Astrocyte (in vitro differentiated cells and primary cell): ENCODE measurements around the gene PIMREG.

Experiments used
- EZH2 ChIP-seq: IDR thresholded peaks from 2 replicates; pipeline ENCODE4 v1.6.1; 2012; ENCODE audit warnings: mild to moderate bottlenecking, low read length, inconsistent platforms; ENCODE audit not compliant: insufficient read depth
- TF ChIP-seq, protein P1 (sequence below): IDR thresholded peaks from 2 replicates; pipeline ENCODE4 v1.5.1; 2011; ENCODE audit warnings: low read depth, mild to moderate bottlenecking, inconsistent platforms, low read length, moderate library complexity; ENCODE audit not compliant: insufficient read depth

DNA sequence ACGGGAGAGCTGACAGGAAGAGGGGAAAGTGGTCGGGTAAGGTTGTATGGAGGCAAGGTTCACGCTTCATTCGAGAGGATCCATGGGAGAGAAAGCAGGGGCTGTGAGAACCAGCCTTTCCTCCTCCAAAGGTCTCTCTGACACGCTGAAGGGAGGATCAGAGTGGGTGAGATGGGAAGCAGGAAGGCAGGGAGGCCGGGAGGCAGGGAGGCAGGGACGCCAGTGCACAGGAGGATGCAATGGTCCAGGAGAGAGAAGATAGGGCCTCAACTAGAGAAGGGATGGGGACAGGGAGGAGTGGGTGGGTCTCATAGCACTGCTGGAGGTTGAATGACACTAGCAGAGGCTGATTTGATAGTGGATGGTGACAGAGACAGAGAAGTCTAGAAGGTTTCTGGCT, 54.1 kb downstream of the PIMREG start:
- TF ChIP-seq, protein P1, sequence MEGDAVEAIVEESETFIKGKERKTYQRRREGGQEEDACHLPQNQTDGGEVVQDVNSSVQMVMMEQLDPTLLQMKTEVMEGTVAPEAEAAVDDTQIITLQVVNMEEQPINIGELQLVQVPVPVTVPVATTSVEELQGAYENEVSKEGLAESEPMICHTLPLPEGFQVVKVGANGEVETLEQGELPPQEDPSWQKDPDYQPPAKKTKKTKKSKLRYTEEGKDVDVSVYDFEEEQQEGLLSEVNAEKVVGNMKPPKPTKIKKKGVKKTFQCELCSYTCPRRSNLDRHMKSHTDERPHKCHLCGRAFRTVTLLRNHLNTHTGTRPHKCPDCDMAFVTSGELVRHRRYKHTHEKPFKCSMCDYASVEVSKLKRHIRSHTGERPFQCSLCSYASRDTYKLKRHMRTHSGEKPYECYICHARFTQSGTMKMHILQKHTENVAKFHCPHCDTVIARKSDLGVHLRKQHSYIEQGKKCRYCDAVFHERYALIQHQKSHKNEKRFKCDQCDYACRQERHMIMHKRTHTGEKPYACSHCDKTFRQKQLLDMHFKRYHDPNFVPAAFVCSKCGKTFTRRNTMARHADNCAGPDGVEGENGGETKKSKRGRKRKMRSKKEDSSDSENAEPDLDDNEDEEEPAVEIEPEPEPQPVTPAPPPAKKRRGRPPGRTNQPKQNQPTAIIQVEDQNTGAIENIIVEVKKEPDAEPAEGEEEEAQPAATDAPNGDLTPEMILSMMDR = no peak
- no peak for TF ChIP-seq EZH2
